Adrenal gland (tissue), 12 donors: ENCODE data around the gene NOM1. TPM values are rescaled to one million over a fixed set of nuclear protein-coding genes. Genes with fewer than 3 reads are reported as not detected.

Experiments
- DNase-seq, 7 donors: peaks; one replicate each; pipeline ENCODE4 v3.0.0-alpha.2; 2019 to 2020
- H3K27ac ChIP-seq, 5 donors: fragments of 200-600 bp; sonication (generic) in 4 of 5; 1 replicate in 3 of 5; 2 replicates in 2 of 5; pipeline versions ENCODE4 v1.5.1 to v1.8.0; 2016 to 2020; ENCODE audit warnings: mild to moderate bottlenecking in 1 of 5
- H3K27me3 ChIP-seq: fragments of 200-600 bp; 2 replicates; pipeline ENCODE4 v1.8.0; 2021
- H3K36me3 ChIP-seq, 2 donors: fragments of 200-600 bp; replicated peaks in 1 of 2; 1 replicate in 1 of 2; 2 replicates in 1 of 2; pipeline versions ENCODE4 v1.5.1 to v1.8.0; 2018 to 2022
- H3K4me1 ChIP-seq, 2 donors: fragments of 200-600 bp; replicated peaks in 1 of 2; 1 replicate in 1 of 2; 2 replicates in 1 of 2; pipeline versions ENCODE4 v1.5.1 to v1.8.0; 2018 to 2021
- H3K4me3 ChIP-seq, 4 donors: fragments of 200-600 bp; sonication (generic) in 3 of 4; one replicate each; pipeline ENCODE4 v1.5.1; 2016 to 2018
- H3K9me3 ChIP-seq, 3 donors: fragments of 200-600 bp; sonication (generic) in 1 of 3; replicated peaks in 1 of 3; 1 replicate in 2 of 3; 2 replicates in 1 of 3; pipeline versions ENCODE4 v1.5.1 to v1.8.0; 2016 to 2021
- POLR2A ChIP-seq, 2 donors: fragments of 450-650 bp; IDR thresholded peaks; one replicate each; pipeline ENCODE4 v1.6.1; 2017; ENCODE audit warnings: antibody characterized with exemption in 2 of 2, mild to moderate bottlenecking in 2 of 2, moderate library complexity in 1 of 2
- WGBS, 4 donors: extraction: QIAGEN DNeasy Blood & Tissue Kit in 2 of 4; methylation state at CpG; one replicate each; pipeline versions ENCODE4 v1.1.5 to v1.1.7; 2013 to 2017; 5-methylcytosine and 5-hydroxymethylcytosine counted together
- intact Hi-C, 2 donors: fragments of 100-400 bp; cut with DNase I; formaldehyde crosslinking; loops; one replicate each; pipeline versions ENCODE4 v1.14.1 to v1.15.0; 2022 to 2023
- polyA plus RNA-seq, 3 donors: library from polyadenylated mRNA; stranded (reverse); fragments of 200-250 nt in 2 of 3; fragments of 350-450 nt in 1 of 3; fragmentation: Illumina TruSeq in 1 of 3; extraction: RNeasy Lipid Tissue Mini Kit (QIAGEN cat#74804) in 1 of 3; gene quantifications; one replicate each; pipeline ENCODE4 v1.2.3, GENCODE V29; 2013 to 2014
- total RNA-seq, 9 donors: library from RNA; depleted of rRNA in 4 of 9; stranded (reverse); fragments of >200 nt in 4 of 9; fragments of 120-200 nt in 1 of 9; fragmentation: NEBNext Ultra II Directional in 1 of 9; extraction: Animal tissue kit (Norgen Biotek cat#: 25700) in 1 of 9; gene quantifications; one replicate each; pipeline versions ENCODE4 v1.1.0 to v1.2.4, GENCODE V29; 2013 to 2023
- TF ChIP-seq, protein P1 (sequence below), 6 experiments: fragments of 450-650 bp in 4 of 6; fragments of 200-600 bp in 2 of 6; sonication (generic) in 1 of 6; IDR thresholded peaks; 1 replicate in 5 of 6; 2 replicates in 1 of 6; pipeline versions ENCODE4 v1.5.1 to v1.8.0; 2016 to 2021; ENCODE audit warnings: antibody characterized with exemption in 6 of 6, mild to moderate bottlenecking in 2 of 6, moderate library complexity in 1 of 6
- donor health status: healthy with polysubstance abuse.
- donor health status: Bipolar disorder and iron deficiency.
- donor health status: DM: yes; HTN: yes; CAD: no.
- donor health status: DM: no; HTN: no; CAD: no.
- donor health status: DM: no; HTN: no; CAD: no.
- donor health status: DM: yes; HTN: yes; CAD: no.

Gene NOM1
- total and polyA plus RNA-seq, 12 donors = 5.6 to 19.8 (median 14.6) TPM

DNA sequence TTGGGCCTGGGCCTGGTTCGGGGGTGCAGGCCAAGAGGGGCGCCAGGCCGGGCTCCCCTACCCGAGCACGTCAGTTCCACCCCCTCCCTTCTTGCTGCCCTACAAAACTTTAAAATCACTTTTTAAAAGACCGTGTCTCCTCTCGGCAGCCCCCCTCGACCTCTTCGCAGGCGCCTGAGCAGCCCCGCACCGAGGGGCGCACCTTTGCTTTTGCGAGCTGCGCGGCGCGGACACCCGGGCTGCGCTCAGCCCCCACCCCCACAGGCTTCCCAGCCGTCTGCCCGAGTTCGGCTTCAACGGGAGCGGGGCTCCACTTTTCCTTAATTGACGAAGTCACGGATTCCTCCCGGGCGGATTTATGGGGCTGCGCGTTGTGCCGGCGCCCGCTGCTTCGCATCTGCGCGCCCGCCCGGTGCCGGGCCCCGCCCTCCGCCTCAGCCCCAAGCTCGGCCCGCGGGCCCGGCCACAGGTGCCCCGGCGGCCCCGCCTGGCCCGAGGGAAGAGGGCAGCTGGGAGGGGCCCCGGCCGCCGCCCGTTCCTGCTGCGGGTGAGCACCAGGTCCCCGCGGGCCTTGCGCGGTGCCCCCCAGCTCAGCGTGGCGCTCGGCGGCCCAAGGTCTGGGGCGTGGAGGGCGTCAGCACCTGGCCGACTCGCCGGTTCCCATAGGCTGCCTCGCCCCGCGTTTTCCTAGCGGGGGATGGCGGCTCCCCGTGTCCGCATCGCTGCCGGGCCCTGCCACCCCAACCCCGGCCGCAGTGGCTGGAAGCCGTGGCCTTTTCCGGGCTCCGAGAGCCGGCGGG, 71.8 kb downstream of the NOM1 start:
- Histone ChIP-seq H3K27me3 (peaks cover 88% of the 10 kb centered on the region), H3K4me3 (no peak overlapping the region), H3K9me3 (no peaks in the 10 kb centered on the region), H3K36me3 (no peaks in the 10 kb centered on the region), H3K4me1 (peaks cover 6 to 11% of the 10 kb centered on the region in 2 donors), H3K27ac (no peak overlapping the region)
- WGBS, 4 donors = 2 to 3% (median 3%) methylated on average over 71 to 84 of the region's 84 CpGs; no CpG with 5 or more reads in 1 of the 4 donors
- DNase-seq = no peak
- intact Hi-C loops = no loop called here
- TF ChIP-seq, protein P1, sequence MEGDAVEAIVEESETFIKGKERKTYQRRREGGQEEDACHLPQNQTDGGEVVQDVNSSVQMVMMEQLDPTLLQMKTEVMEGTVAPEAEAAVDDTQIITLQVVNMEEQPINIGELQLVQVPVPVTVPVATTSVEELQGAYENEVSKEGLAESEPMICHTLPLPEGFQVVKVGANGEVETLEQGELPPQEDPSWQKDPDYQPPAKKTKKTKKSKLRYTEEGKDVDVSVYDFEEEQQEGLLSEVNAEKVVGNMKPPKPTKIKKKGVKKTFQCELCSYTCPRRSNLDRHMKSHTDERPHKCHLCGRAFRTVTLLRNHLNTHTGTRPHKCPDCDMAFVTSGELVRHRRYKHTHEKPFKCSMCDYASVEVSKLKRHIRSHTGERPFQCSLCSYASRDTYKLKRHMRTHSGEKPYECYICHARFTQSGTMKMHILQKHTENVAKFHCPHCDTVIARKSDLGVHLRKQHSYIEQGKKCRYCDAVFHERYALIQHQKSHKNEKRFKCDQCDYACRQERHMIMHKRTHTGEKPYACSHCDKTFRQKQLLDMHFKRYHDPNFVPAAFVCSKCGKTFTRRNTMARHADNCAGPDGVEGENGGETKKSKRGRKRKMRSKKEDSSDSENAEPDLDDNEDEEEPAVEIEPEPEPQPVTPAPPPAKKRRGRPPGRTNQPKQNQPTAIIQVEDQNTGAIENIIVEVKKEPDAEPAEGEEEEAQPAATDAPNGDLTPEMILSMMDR (IDR thresholded peaks at IDR 0.05) = no peak
- TF ChIP-seq POLR2A (IDR thresholded peaks at IDR 0.05) = no peak

DNA sequence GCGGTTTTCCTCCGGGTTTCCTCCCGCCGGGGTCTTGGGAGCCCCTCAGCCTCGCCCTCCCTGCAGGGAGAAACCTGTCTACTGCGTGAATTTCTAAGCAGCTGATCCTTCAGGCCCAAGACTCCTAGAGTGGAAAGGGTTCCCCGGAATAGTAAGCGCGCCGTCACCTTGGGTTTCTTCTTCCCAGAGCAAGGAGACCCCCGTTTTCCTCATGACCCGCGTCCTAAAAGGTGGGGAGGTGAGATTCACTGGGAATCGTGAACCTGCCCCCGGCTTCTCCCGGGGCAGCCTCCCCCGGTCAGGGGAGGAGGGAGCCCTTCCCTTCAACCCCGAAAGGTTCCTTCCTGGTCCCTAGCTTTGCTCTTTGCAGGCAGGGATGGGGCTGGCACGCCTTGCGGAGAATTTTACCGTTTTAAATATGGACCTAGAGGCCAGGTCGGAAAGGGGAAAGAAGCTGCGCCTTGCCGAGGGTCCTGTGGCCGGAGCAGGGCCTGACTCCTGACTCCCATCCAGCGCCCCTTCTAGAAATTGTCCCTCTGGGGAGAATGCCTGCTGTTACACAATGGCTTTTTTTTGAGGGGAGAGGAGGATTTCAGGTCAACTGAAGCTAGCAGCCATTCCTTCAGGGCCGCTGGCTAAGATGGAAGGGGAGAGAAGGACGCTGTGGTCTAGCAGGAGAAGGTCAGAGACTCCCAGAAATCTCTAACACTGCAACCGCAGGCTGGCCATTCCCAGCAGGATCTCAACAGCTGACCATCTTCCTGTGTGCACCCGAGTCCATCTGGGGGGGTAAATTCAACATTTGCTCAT, 72.6 kb downstream of the NOM1 start:
- Histone ChIP-seq H3K27me3 (peaks cover 80% of the 10 kb centered on the region), H3K36me3 (no peaks in the 10 kb centered on the region)
- intact Hi-C loops = no loop called here

More for the DNA sequence above, 72.6 kb downstream of the NOM1 start:
- peaks cover 6 to 11% of the 10 kb centered on the region in 2 donors for H3K4me1 ChIP-seq
- no peak overlapping the region for H3K27ac ChIP-seq
- TF ChIP-seq, protein P1 (IDR thresholded peaks at IDR 0.05) = no peak
- no peak for TF ChIP-seq POLR2A (IDR thresholded peaks at IDR 0.05)
- H3K4me3 ChIP-seq = no peak overlapping the region
- no peaks in the 10 kb centered on the region for H3K9me3 ChIP-seq
- no peak for DNase-seq
- 7 to 10% (median 9%) methylated on average over 21 to 30 of the region's 30 CpGs for WGBS, 4 donors

Other genes with a start within 250 kb of the NOM1 start
- 100 to 1,000 TPM in 7 of 9 donors, 10 to 100 TPM in 2; 86.7 to 341 (median 147) TPM for gene LMBR1, start 56.5 kb upstream of the NOM1 start, total RNA-seq
- gene LMBR1, start 56.5 kb upstream of the NOM1 start, polyA plus RNA-seq = 10 to 100 TPM; 16.9 to 69.6 (median 21.0) TPM
- under 1 TPM in 2 of 9 donors, not detected in 7; 0.11 TPM for gene MNX1, start 61.0 kb downstream of the NOM1 start, total RNA-seq
- not detected for gene MNX1, start 61.0 kb downstream of the NOM1 start, polyA plus RNA-seq
- gene UBE3C, start 189.2 kb downstream of the NOM1 start, total RNA-seq = 10 to 100 TPM; 31.5 to 58.1 (median 46.5) TPM
- 10 to 100 TPM; 11.7 to 52.1 (median 13.0) TPM for gene UBE3C, start 189.2 kb downstream of the NOM1 start, polyA plus RNA-seq